Loucy (cell line): ENCODE data around the gene E2F3.
A peak's percentile ranks its signal among the peaks of the same experiment; 100 is the strongest.

Experiments
- H2AFZ ChIP-seq: fragments of 200-600 bp; sonication (generic); 2 replicates; pipeline ENCODE4 v1.6.0; 2016; ENCODE audit warnings: antibody characterized with exemption, mild to moderate bottlenecking, low read length, moderate library complexity
- H3F3A ChIP-seq: fragments of 200-600 bp; 2 replicates; pipeline ENCODE4 v1.6.0; 2016; ENCODE audit warnings: antibody characterized with exemption, low read depth, mild to moderate bottlenecking
- H3K27me3 ChIP-seq: fragments of 200-600 bp; sonication (generic); 2 replicates; pipeline ENCODE4 v1.6.1; 2014; ENCODE audit warnings: low read length, mild to moderate bottlenecking; ENCODE audit not compliant: insufficient read depth, poor library complexity, severe bottlenecking
- H3K36me3 ChIP-seq: fragments of 200-600 bp; sonication (generic); 2 replicates; pipeline ENCODE4 v1.6.1; 2016; ENCODE audit warnings: low read length; ENCODE audit not compliant: insufficient read depth
- H3K4me1 ChIP-seq: fragments of 200-600 bp; sonication (generic); 2 replicates; pipeline ENCODE4 v1.5.1; 2014; ENCODE audit warnings: low read length, mild to moderate bottlenecking; ENCODE audit not compliant: insufficient read depth, poor library complexity, severe bottlenecking
- H3K4me2 ChIP-seq: fragments of 200-600 bp; sonication (generic); 2 replicates; pipeline ENCODE4 v1.6.0; 2014; ENCODE audit warnings: antibody characterized with exemption, low read length, low read depth, mild to moderate bottlenecking; ENCODE audit not compliant: poor library complexity, severe bottlenecking
- H3K4me3 ChIP-seq: fragments of 200-600 bp; sonication (generic); 2 replicates; pipeline ENCODE4 v1.5.1; 2014; ENCODE audit warnings: low read length, mild to moderate bottlenecking, mixed read lengths; ENCODE audit not compliant: poor library complexity, severe bottlenecking
- H3K79me2 ChIP-seq: fragments of 200-600 bp; sonication (generic); 2 replicates; pipeline ENCODE4 v1.6.1; 2014; ENCODE audit warnings: low read length; ENCODE audit not compliant: insufficient read depth
- H3K9ac ChIP-seq: fragments of 200-600 bp; sonication (generic); 2 replicates; pipeline ENCODE4 v1.6.0; 2014; ENCODE audit warnings: mild to moderate bottlenecking, low read depth, low read length, moderate library complexity; ENCODE audit not compliant: poor library complexity, severe bottlenecking
- H3K9me2 ChIP-seq: fragments of 200-600 bp; sonication (generic); replicated peaks from 2 replicates; pipeline ENCODE4 v1.6.1; 2016; ENCODE audit warnings: low read depth, low read length, mixed read lengths
- H3K9me3 ChIP-seq: fragments of 200-600 bp; sonication (generic); 2 replicates; pipeline ENCODE4 v1.6.1; 2014; ENCODE audit warnings: mild to moderate bottlenecking, antibody characterized with exemption, low read length, low read depth; ENCODE audit not compliant: insufficient read depth
- H4K20me1 ChIP-seq: fragments of 200-600 bp; sonication (generic); 2 replicates; pipeline ENCODE4 v1.6.0; 2014; ENCODE audit warnings: antibody characterized with exemption, low read length, mild to moderate bottlenecking; ENCODE audit not compliant: insufficient read depth, poor library complexity, severe bottlenecking
- EZH2phosphoT487 ChIP-seq: fragments of 200-600 bp; IDR thresholded peaks from 2 replicates; pipeline ENCODE4 v1.6.1; 2018; ENCODE audit warnings: antibody characterized with exemption, mild to moderate bottlenecking, moderate library complexity, borderline replicate concordance
- TF ChIP-seq, protein P1 (sequence below): fragments of 200-600 bp; sonication (generic); conservative IDR thresholded peaks from 2 replicates; pipeline ENCODE4 v1.5.1; 2014; ENCODE audit warnings: mild to moderate bottlenecking, antibody characterized with exemption, low read length

The E2F3 gene

GRCh38 chr6:20399518-20399917, 2.2 kb upstream of the E2F3 start:
- no peak overlapping the region for H3K9ac ChIP-seq
- no peak for TF ChIP-seq EZH2phosphoT487
- TF ChIP-seq, protein P1, sequence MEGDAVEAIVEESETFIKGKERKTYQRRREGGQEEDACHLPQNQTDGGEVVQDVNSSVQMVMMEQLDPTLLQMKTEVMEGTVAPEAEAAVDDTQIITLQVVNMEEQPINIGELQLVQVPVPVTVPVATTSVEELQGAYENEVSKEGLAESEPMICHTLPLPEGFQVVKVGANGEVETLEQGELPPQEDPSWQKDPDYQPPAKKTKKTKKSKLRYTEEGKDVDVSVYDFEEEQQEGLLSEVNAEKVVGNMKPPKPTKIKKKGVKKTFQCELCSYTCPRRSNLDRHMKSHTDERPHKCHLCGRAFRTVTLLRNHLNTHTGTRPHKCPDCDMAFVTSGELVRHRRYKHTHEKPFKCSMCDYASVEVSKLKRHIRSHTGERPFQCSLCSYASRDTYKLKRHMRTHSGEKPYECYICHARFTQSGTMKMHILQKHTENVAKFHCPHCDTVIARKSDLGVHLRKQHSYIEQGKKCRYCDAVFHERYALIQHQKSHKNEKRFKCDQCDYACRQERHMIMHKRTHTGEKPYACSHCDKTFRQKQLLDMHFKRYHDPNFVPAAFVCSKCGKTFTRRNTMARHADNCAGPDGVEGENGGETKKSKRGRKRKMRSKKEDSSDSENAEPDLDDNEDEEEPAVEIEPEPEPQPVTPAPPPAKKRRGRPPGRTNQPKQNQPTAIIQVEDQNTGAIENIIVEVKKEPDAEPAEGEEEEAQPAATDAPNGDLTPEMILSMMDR = no peak
- H3K79me2 ChIP-seq = peaks cover 24% of the 10 kb centered on the region
- no peak overlapping the region for H3K4me2 ChIP-seq
- peaks cover 13% of the 10 kb centered on the region for H3F3A ChIP-seq
- no peaks in the 10 kb centered on the region for H3K9me2 ChIP-seq
- H3K4me3 ChIP-seq = no peak overlapping the region
- peaks cover 13% of the 10 kb centered on the region for H3K27me3 ChIP-seq
- peaks cover 6% of the 10 kb centered on the region for H3K4me1 ChIP-seq
- no peaks in the 10 kb centered on the region for H3K36me3 ChIP-seq
- no peak overlapping the region for H2AFZ ChIP-seq
- peaks cover 10% of the 10 kb centered on the region for H4K20me1 ChIP-seq
- H3K9me3 ChIP-seq = no peaks in the 10 kb centered on the region

DNA sequence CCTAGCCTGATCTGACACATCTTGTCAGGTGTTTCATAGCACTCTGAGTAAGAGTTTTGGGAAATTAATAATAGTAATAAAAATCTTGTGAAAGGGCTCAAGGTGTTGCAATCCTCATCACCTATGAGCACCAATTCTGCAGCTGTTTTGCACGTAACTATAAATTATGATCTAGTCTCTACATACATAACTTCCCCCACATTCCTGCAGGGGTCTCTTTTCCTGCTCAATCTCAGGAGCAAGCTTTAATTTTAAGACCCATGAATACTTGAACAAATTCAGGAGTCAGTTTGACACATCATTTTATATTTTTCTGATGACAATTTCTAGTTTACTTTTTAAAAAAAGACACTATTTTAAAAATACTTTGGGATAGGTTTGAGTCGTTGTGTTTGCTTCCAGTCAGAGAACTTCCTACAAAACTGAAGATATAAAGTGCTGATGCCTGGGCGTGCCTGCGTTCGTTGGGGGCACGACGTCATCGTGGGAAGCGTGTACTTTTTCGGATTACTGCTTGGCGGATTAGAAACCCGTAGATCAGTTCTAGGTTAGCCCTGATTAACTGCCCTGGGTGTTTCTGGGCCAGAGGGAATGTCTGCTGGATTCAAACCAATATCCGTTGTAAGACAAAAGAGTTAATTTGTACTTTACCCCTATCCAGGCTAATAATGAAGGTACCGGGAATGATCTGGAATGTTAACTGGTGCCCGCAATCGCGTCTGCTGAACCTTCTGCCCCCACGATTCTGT, 1.0 kb upstream of the E2F3 start:
- H3K27me3 ChIP-seq = peaks cover 13% of the 10 kb centered on the region
- peaks cover 1% of the 10 kb centered on the region; the same call in 1 of the 2 replicates for H3K36me3 ChIP-seq
- H3K9me2 ChIP-seq = no peaks in the 10 kb centered on the region
- TF ChIP-seq, protein P1 = peak; percentile 75
- no peak for TF ChIP-seq EZH2phosphoT487
- peak overlapping the region; percentile 82 for H2AFZ ChIP-seq
- peaks cover 35% of the 10 kb centered on the region for H3K79me2 ChIP-seq
- no peaks in the 10 kb centered on the region for H3K9me3 ChIP-seq
- H4K20me1 ChIP-seq = peaks cover 17% of the 10 kb centered on the region
- peak overlapping the region; percentile 88 for H3K4me3 ChIP-seq
- peak overlapping the region; percentile 78 for H3K9ac ChIP-seq
- peak overlapping the region; percentile 95 for H3K4me2 ChIP-seq
- peaks cover 6% of the 10 kb centered on the region for H3K4me1 ChIP-seq
- peaks cover 13% of the 10 kb centered on the region for H3F3A ChIP-seq

DNA sequence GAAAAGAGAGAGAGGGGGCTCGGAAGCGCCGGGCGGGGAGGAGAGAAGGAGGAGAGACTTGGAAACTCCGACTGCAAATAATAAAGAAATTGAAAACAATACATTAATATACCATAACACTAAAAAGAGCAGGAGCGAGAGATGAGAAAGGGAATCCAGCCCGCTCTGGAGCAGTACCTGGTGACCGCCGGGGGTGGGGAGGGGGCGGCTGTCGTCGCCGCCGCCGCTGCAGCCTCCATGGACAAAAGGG, 338 bp downstream of the E2F3 start:
- TF ChIP-seq, protein P1 = no peak
- no peak for TF ChIP-seq EZH2phosphoT487
- Histone ChIP-seq H3K27me3 (peaks cover 13% of the 10 kb centered on the region), H4K20me1 (peaks cover 28% of the 10 kb centered on the region), H3F3A (peaks cover 13% of the 10 kb centered on the region), H2AFZ (no peak overlapping the region), H3K4me1 (peaks cover 20% of the 10 kb centered on the region), H3K9me3 (no peaks in the 10 kb centered on the region), H3K4me3 (peak overlapping the region; percentile 91), H3K79me2 (peaks cover 49% of the 10 kb centered on the region), H3K4me2 (peak overlapping the region; percentile 50), H3K9me2 (no peaks in the 10 kb centered on the region), H3K36me3 (peaks cover 12% of the 10 kb centered on the region), H3K9ac (peak overlapping the region; percentile 99)
